ENCODE results near the gene SLC44A5. TPM values are rescaled to one million over a fixed set of nuclear protein-coding genes. Genes with fewer than 3 reads are reported as not detected.

Gene SLC44A5
- total and polyA plus RNA-seq, 7 donors: 0.01 to 7.5 (median 0.49) TPM

- Histone ChIP-seq H3K27me3 (ENCODE audit: insufficient read depth in 3 of 3, low read length in 2 of 3) (no peaks in the 10 kb centered on the region), H3K4me1 (no peaks in the 10 kb centered on the region), H3K9me3 (no peaks in the 10 kb centered on the region), H3K27ac (no peak overlapping the region), H3K36me3 (ENCODE audit: insufficient read depth in 1 of 2, low read depth in 1 of 2) (no peaks in the 10 kb centered on the region), H3K4me3 (no peak overlapping the region)
- TF ChIP-seq, protein P1, sequence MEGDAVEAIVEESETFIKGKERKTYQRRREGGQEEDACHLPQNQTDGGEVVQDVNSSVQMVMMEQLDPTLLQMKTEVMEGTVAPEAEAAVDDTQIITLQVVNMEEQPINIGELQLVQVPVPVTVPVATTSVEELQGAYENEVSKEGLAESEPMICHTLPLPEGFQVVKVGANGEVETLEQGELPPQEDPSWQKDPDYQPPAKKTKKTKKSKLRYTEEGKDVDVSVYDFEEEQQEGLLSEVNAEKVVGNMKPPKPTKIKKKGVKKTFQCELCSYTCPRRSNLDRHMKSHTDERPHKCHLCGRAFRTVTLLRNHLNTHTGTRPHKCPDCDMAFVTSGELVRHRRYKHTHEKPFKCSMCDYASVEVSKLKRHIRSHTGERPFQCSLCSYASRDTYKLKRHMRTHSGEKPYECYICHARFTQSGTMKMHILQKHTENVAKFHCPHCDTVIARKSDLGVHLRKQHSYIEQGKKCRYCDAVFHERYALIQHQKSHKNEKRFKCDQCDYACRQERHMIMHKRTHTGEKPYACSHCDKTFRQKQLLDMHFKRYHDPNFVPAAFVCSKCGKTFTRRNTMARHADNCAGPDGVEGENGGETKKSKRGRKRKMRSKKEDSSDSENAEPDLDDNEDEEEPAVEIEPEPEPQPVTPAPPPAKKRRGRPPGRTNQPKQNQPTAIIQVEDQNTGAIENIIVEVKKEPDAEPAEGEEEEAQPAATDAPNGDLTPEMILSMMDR (IDR thresholded peaks at IDR 0.05): no peak
- DNase-seq (no peak), ATAC-seq (no peak)
- WGBS, 3 donors: 73 to 79% (median 75%) methylated on average over 3 of the region's 3 CpGs
- intact Hi-C loops (cut with DNase I): no loop called here
Observed at GRCh38 chr1:75548721-75549480, 62.0 kb downstream of the SLC44A5 start.

DNA sequence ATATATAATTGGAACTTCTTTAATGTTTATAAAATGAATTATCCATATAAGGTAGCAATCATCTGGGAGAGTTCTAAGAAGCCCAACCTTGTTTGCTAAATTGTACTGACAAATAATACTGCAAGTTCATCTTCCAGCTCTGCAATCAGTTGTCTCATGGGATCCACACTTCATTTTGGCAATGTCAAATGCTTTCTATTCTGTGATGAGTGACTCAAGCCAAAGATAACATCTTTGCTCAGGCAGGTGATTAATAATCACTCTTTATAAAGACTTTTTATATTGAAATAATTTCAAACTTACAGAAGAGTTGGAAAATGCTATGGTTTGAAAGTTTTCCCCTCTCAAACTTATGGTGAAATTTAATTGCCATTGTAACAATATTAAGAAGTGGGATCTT lies 67.2 kb downstream of the SLC44A5 start:
- no peak overlapping the region for H3K27ac ChIP-seq
- DNase-seq (no peak), ATAC-seq (no peak)
- H3K36me3 ChIP-seq (ENCODE audit: insufficient read depth in 1 of 2, low read depth in 1 of 2): no peaks in the 10 kb centered on the region
- no peaks in the 10 kb centered on the region for H3K9me3 ChIP-seq
- no peaks in the 10 kb centered on the region for H3K4me1 ChIP-seq
- intact Hi-C loops (cut with DNase I): no loop called here
- TF ChIP-seq, protein P1 (IDR thresholded peaks at IDR 0.05): no peak
- no peak overlapping the region for H3K4me3 ChIP-seq
- no peaks in the 10 kb centered on the region for H3K27me3 ChIP-seq (ENCODE audit: insufficient read depth in 3 of 3, low read length in 2 of 3)

- intact Hi-C loops (cut with DNase I): no loop called here
- H3K27ac ChIP-seq: no peak overlapping the region
- H3K4me1 ChIP-seq: no peaks in the 10 kb centered on the region
- no peaks in the 10 kb centered on the region for H3K27me3 ChIP-seq (ENCODE audit: insufficient read depth in 3 of 3, low read length in 2 of 3)
- no peaks in the 10 kb centered on the region for H3K36me3 ChIP-seq (ENCODE audit: insufficient read depth in 1 of 2, low read depth in 1 of 2)
- DNase-seq (no peak), ATAC-seq (no peak)
- H3K4me3 ChIP-seq: no peak overlapping the region
- H3K9me3 ChIP-seq: no peaks in the 10 kb centered on the region
- TF ChIP-seq, protein P1 (IDR thresholded peaks at IDR 0.05): no peak
- 89 to 91% (median 91%) methylated on average over 5 of the region's 5 CpGs for WGBS, 3 donors
Observed at GRCh38 chr1:75542818-75543570, 67.9 kb downstream of the SLC44A5 start.

- TF ChIP-seq, protein P1 (IDR thresholded peaks at IDR 0.05): no peak
- H3K9me3 ChIP-seq: no peaks in the 10 kb centered on the region
- 58 to 72% (median 60%) methylated on average over 6 of the region's 6 CpGs for WGBS, 3 donors
Observed at GRCh38 chr1:75539230-75540116, 71.4 kb downstream of the SLC44A5 start.

More at GRCh38 chr1:75539230-75540116, 71.4 kb downstream of the SLC44A5 start:
- Histone ChIP-seq H3K27ac (no peak overlapping the region), H3K4me1 (no peaks in the 10 kb centered on the region), H3K27me3 (ENCODE audit: insufficient read depth in 3 of 3, low read length in 2 of 3) (no peaks in the 10 kb centered on the region), H3K36me3 (ENCODE audit: insufficient read depth in 1 of 2, low read depth in 1 of 2) (no peaks in the 10 kb centered on the region), H3K4me3 (no peak overlapping the region)
- no peak for ATAC-seq
- DNase-seq: no peak
- intact Hi-C loops (cut with DNase I): no loop called here
